ENCODE data around the gene ZNF580. TPM values are rescaled to one million over a fixed set of nuclear protein-coding genes. Genes with fewer than 3 reads are reported as not detected.

The ZNF580 gene
- total and polyA plus RNA-seq, 12 donors, result 16.5 to 29.9 (median 21.1) TPM

- DNase-seq (no peak), ATAC-seq (no peak)
- H3K4me1 ChIP-seq, result peaks cover 13 to 72% (median 55%) of the 10 kb centered on the region in 9 donors
- no peak for TF ChIP-seq CTCF (IDR thresholded peaks at IDR 0.05)
- peaks cover 0 to 69% (median 17%) of the 10 kb centered on the region in 9 donors for H3K36me3 ChIP-seq
- H3K4me3 ChIP-seq, result peak overlapping the region; percentile 39 to 97 (median 79)
- H3K9me3 ChIP-seq, result no peaks in the 10 kb centered on the region
- intact Hi-C loops (cut with DNase I), result loop anchor here in 3 of 10 donors (1.0 kb wide), 2 partner anchors 21 to 22 kb away; partner anchors contain the start of gene U2AF2 (in 1 of the 3)
- no peaks in the 10 kb centered on the region for H3K27me3 ChIP-seq
- 6 to 10% methylated on average over 16 of the region's 16 CpGs for WGBS, 2 donors
- H3K27ac ChIP-seq, result peak overlapping the region; percentile 88 to 97 (median 95)
These were observed 35.0 kb downstream of the ZNF580 start for GRCh38 chr19:55675661-55676354.

GRCh38 chr19:55676383-55676782 is 35.6 kb downstream of the ZNF580 start:
- DNase-seq, result no peak
- no peaks in the 10 kb centered on the region for H3K9me3 ChIP-seq
- peak in 1 of 8 donors; percentile 14 for ATAC-seq
- peaks cover 13 to 76% (median 56%) of the 10 kb centered on the region in 9 donors for H3K4me1 ChIP-seq
- no peaks in the 10 kb centered on the region for H3K27me3 ChIP-seq
- 30 to 46% methylated on average over 5 of the region's 5 CpGs for WGBS, 2 donors
- peaks cover 0 to 70% (median 22%) of the 10 kb centered on the region in 9 donors for H3K36me3 ChIP-seq
- peak overlapping the region in 9 of 10 donors; percentile 71 to 97 (median 80) for H3K4me3 ChIP-seq
- peak overlapping the region in 9 of 10 donors; percentile 19 to 97 (median 96) for H3K27ac ChIP-seq
- TF ChIP-seq CTCF (IDR thresholded peaks at IDR 0.05), result peak in 2 of 9 donors; percentile 20 to 23
- intact Hi-C loops (cut with DNase I), result no loop called here

GRCh38 chr19:55676889-55677505 is 36.2 kb downstream of the ZNF580 start:
- H3K9me3 ChIP-seq, result no peaks in the 10 kb centered on the region
- H3K4me3 ChIP-seq, result peak overlapping the region in 8 of 10 donors; percentile 15 to 93 (median 79)
- DNase-seq, result no peak
- peaks cover 0 to 70% (median 26%) of the 10 kb centered on the region in 9 donors for H3K36me3 ChIP-seq
- TF ChIP-seq CTCF (IDR thresholded peaks at IDR 0.05), result no peak
- 66 to 69% methylated on average over 7 of the region's 7 CpGs for WGBS, 2 donors
- no peak for ATAC-seq
- intact Hi-C loops (cut with DNase I), result no loop called here
- H3K4me1 ChIP-seq, result peaks cover 13 to 78% (median 56%) of the 10 kb centered on the region in 9 donors
- H3K27ac ChIP-seq, result peak overlapping the region in 9 of 10 donors; percentile 19 to 97 (median 56)
- H3K27me3 ChIP-seq, result no peaks in the 10 kb centered on the region

- ATAC-seq (no peak), DNase-seq (no peak)
- intact Hi-C loops (cut with DNase I), result no loop called here
- H3K4me3 ChIP-seq, result peak overlapping the region in 5 of 10 donors; percentile 7 to 93 (median 80)
- peak overlapping the region in 8 of 10 donors; percentile 19 to 97 (median 46) for H3K27ac ChIP-seq
- WGBS, 2 donors, result 31 to 35% methylated on average over 6 of the region's 6 CpGs
- H3K27me3 ChIP-seq, result no peaks in the 10 kb centered on the region
- peaks cover 0 to 70% (median 29%) of the 10 kb centered on the region in 9 donors for H3K36me3 ChIP-seq
- H3K4me1 ChIP-seq, result peaks cover 13 to 78% (median 56%) of the 10 kb centered on the region in 9 donors
- no peak for TF ChIP-seq CTCF (IDR thresholded peaks at IDR 0.05)
- H3K9me3 ChIP-seq, result no peaks in the 10 kb centered on the region
These were observed 36.8 kb downstream of the ZNF580 start for GRCh38 chr19:55677572-55678028.

All from heart right ventricle (tissue), 16 donors.